Femur (tissue), 1 donor: ENCODE measurements around the gene ELANE.
"Not testable (repeated sequence)": the region's sequence is repeated elsewhere in the genome, so short reads cannot be mapped to it uniquely, and the experiment has no call there.

Experiments
- DNase-seq: peaks from one replicate; pipeline ENCODE4 v3.0.0-alpha.2; 2017

ELANE gene

GRCh38 chr19:814152-815078, 37.7 kb upstream of the ELANE start:
- no peak for DNase-seq

GRCh38 chr19:815079-815774, 36.9 kb upstream of the ELANE start:
- DNase-seq = no peak

GRCh38 chr19:815775-816499, 36.2 kb upstream of the ELANE start:
- DNase-seq = no peak

- DNase-seq = no peak
These were observed 35.6 kb upstream of the ELANE start for GRCh38 chr19:816500-816857.

- not testable (repeated sequence) for DNase-seq
These were observed 31.9 kb upstream of the ELANE start for GRCh38 chr19:820212-820611.

GRCh38 chr19:821231-821824, 30.8 kb upstream of the ELANE start:
- no peak for DNase-seq

- peak; percentile 34 for DNase-seq
These were observed 30.1 kb upstream of the ELANE start, which contains the start of gene PLPPR3 for GRCh38 chr19:821825-822503. Gene PLPPR3, minus strand, starts transcription at chr19:821955. Its CDS starts 396 bp downstream, at chr19:821559.

GRCh38 chr19:823565-824121, 28.5 kb upstream of the ELANE start:
- DNase-seq = peak; percentile 34

GRCh38 chr19:824885-825284, 27.2 kb upstream of the ELANE start:
- DNase-seq = no peak

GRCh38 chr19:825897-826644, 26.0 kb upstream of the ELANE start:
- no peak for DNase-seq

GRCh38 chr19:827314-827709, 24.8 kb upstream of the ELANE start:
- no peak for DNase-seq

- peak; percentile 49 for DNase-seq
These were observed 24.3 kb upstream of the ELANE start, which contains the start of gene AZU1 for GRCh38 chr19:827710-828321. Gene AZU1, plus strand, starts transcription at chr19:827837. Its CDS starts 10 bp downstream, at chr19:827847.

GRCh38 chr19:829129-829758, 22.9 kb upstream of the ELANE start:
- no peak for DNase-seq

- no peak for DNase-seq
These were observed 20.4 kb upstream of the ELANE start for GRCh38 chr19:831407-832369.

GRCh38 chr19:834216-834615, 17.9 kb upstream of the ELANE start:
- no peak for DNase-seq

- peak; percentile 26 for DNase-seq
These were observed 16.8 kb upstream of the ELANE start for GRCh38 chr19:835210-835810.

GRCh38 chr19:840519-841206, 11.4 kb upstream of the ELANE start, which contains the start of gene PRTN3:
Gene PRTN3, plus strand, starts transcription at chr19:840999. Its CDS starts 10 bp downstream, at chr19:841009.
- DNase-seq = peak; percentile 33

- not testable (repeated sequence) for DNase-seq
These were observed 9.3 kb upstream of the ELANE start for GRCh38 chr19:842802-843179.
